SK-N-MC (cell line): ENCODE data around the gene TTC7B.

Source experiments
- DNase-seq: peaks from one replicate; pipeline ENCODE4 v3.0.0-alpha.2; 2011; ENCODE audit warnings: low read depth, low spot score
- H3K27ac ChIP-seq: fragments of 200-600 bp; sonication (generic); 2 replicates; pipeline ENCODE4 v1.5.1; 2016; ENCODE audit warnings: mixed run types
- H3K36me3 ChIP-seq: fragments of 200-600 bp; sonication (generic); 2 replicates; pipeline ENCODE4 v1.6.1; 2017; ENCODE audit warnings: antibody characterized with exemption, low read length, mixed read lengths; ENCODE audit not compliant: insufficient read depth
- H3K4me3 ChIP-seq: fragments of 200-600 bp; sonication (generic); 2 replicates; pipeline ENCODE4 v1.5.1; 2016
- H3K9ac ChIP-seq: fragments of 200-600 bp; sonication (generic); 2 replicates; pipeline ENCODE4 v1.8.0; 2017; ENCODE audit warnings: mixed run types, mixed read lengths; ENCODE audit not compliant: insufficient read length
- H3K9me3 ChIP-seq: fragments of 200-600 bp; sonication (generic); 2 replicates; pipeline ENCODE4 v1.6.1; 2017; ENCODE audit warnings: low read depth, mild to moderate bottlenecking, antibody characterized with exemption, low read length, moderate library complexity, mixed read lengths
- EZH2 ChIP-seq: fragments of 200-600 bp; sonication (generic); IDR thresholded peaks from one replicate; pipeline ENCODE4 v1.6.1; 2017; ENCODE audit warnings: antibody characterized with exemption
- FOXP2 ChIP-seq: optimal IDR thresholded peaks from 2 replicates; pipeline ENCODE3; 2011; ENCODE audit warnings: mild to moderate bottlenecking, moderate library complexity; ENCODE audit not compliant: insufficient read depth; ENCODE audit errors: extremely low read length, control extremely low read depth
- POLR2AphosphoS5 ChIP-seq: IDR thresholded peaks from 2 replicates; pipeline ENCODE4 v1.6.1; 2012; ENCODE audit warnings: mild to moderate bottlenecking, low read depth, low read length, borderline replicate concordance

TTC7B gene

GRCh38 chr14:90820958-90821357 lies 4.7 kb upstream of the TTC7B start:
- no peak for DNase-seq
- H3K4me3 ChIP-seq: no peak overlapping the region
- no peak overlapping the region for H3K9ac ChIP-seq
- no peaks in the 10 kb centered on the region for H3K9me3 ChIP-seq
- H3K36me3 ChIP-seq: no peaks in the 10 kb centered on the region
- TF ChIP-seq FOXP2 (no peak), POLR2AphosphoS5 (no peak), EZH2 (no peak)
- no peak overlapping the region for H3K27ac ChIP-seq

- no peak overlapping the region for H3K9ac ChIP-seq
- TF ChIP-seq POLR2AphosphoS5 (no peak), FOXP2 (no peak), EZH2 (no peak)
Observed at GRCh38 chr14:90819734-90820393, 3.6 kb upstream of the TTC7B start.

GRCh38 chr14:90818715-90819114 lies 2.5 kb upstream of the TTC7B start:
- Histone ChIP-seq H3K9ac (no peak overlapping the region), H3K4me3 (no peak overlapping the region), H3K9me3 (no peaks in the 10 kb centered on the region), H3K36me3 (no peaks in the 10 kb centered on the region), H3K27ac (no peak overlapping the region)
- no peak for DNase-seq
- no peak for TF ChIP-seq FOXP2
- TF ChIP-seq POLR2AphosphoS5: no peak
- no peak for TF ChIP-seq EZH2

More at GRCh38 chr14:90819734-90820393, 3.6 kb upstream of the TTC7B start:
- no peak for DNase-seq
- Histone ChIP-seq H3K4me3 (no peak overlapping the region), H3K27ac (no peak overlapping the region), H3K36me3 (no peaks in the 10 kb centered on the region), H3K9me3 (no peaks in the 10 kb centered on the region)

GRCh38 chr14:90816681-90817436 lies 629 bp upstream of the TTC7B start:
- TF ChIP-seq POLR2AphosphoS5 (no peak), EZH2 (no peak), FOXP2 (no peak)
- H3K27ac ChIP-seq: no peak overlapping the region
- H3K9ac ChIP-seq: no peak overlapping the region

GRCh38 chr14:90815572-90815821 lies 733 bp downstream of the TTC7B start:
- no peak overlapping the region for H3K27ac ChIP-seq
- H3K4me3 ChIP-seq: peak overlapping the region; percentile 82
- TF ChIP-seq EZH2 (no peak), POLR2AphosphoS5 (no peak), FOXP2 (no peak)
- peak overlapping the region; percentile 83 for H3K9ac ChIP-seq
- no peak for DNase-seq
- no peaks in the 10 kb centered on the region for H3K9me3 ChIP-seq
- H3K36me3 ChIP-seq: no peaks in the 10 kb centered on the region

More at GRCh38 chr14:90816681-90817436, 629 bp upstream of the TTC7B start:
- no peak for DNase-seq
- Histone ChIP-seq H3K36me3 (no peaks in the 10 kb centered on the region), H3K4me3 (peak overlapping the region; percentile 54), H3K9me3 (no peaks in the 10 kb centered on the region)

GRCh38 chr14:90814806-90815571 lies 1.2 kb downstream of the TTC7B start:
- TF ChIP-seq POLR2AphosphoS5 (no peak), EZH2 (no peak), FOXP2 (no peak)
- H3K27ac ChIP-seq: no peak overlapping the region
- H3K9ac ChIP-seq: peak overlapping the region; percentile 83

GRCh38 chr14:90813442-90813841 lies 2.8 kb downstream of the TTC7B start:
- DNase-seq: no peak
- Histone ChIP-seq H3K9me3 (no peaks in the 10 kb centered on the region), H3K4me3 (no peak overlapping the region), H3K27ac (no peak overlapping the region), H3K36me3 (no peaks in the 10 kb centered on the region), H3K9ac (no peak overlapping the region)
- TF ChIP-seq FOXP2: no peak
- TF ChIP-seq EZH2: no peak
- TF ChIP-seq POLR2AphosphoS5: no peak

More at GRCh38 chr14:90814806-90815571, 1.2 kb downstream of the TTC7B start:
- no peak for DNase-seq
- Histone ChIP-seq H3K9me3 (no peaks in the 10 kb centered on the region), H3K36me3 (no peaks in the 10 kb centered on the region), H3K4me3 (peak overlapping the region; percentile 82)

GRCh38 chr14:90812109-90812508 lies 4.1 kb downstream of the TTC7B start:
- H3K4me3 ChIP-seq: no peak overlapping the region
- no peak overlapping the region for H3K9ac ChIP-seq
- H3K27ac ChIP-seq: no peak overlapping the region
- no peak for TF ChIP-seq FOXP2
- TF ChIP-seq POLR2AphosphoS5: no peak
- no peak for TF ChIP-seq EZH2
- DNase-seq: no peak
- H3K9me3 ChIP-seq: no peaks in the 10 kb centered on the region
- no peaks in the 10 kb centered on the region for H3K36me3 ChIP-seq

GRCh38 chr14:90811641-90812040 lies 4.6 kb downstream of the TTC7B start:
- TF ChIP-seq POLR2AphosphoS5: no peak
- no peak for TF ChIP-seq FOXP2
- TF ChIP-seq EZH2: no peak
- no peak overlapping the region for H3K4me3 ChIP-seq
- H3K9ac ChIP-seq: no peak overlapping the region
- DNase-seq: no peak
- no peaks in the 10 kb centered on the region for H3K9me3 ChIP-seq
- no peak overlapping the region for H3K27ac ChIP-seq
- no peaks in the 10 kb centered on the region for H3K36me3 ChIP-seq
